Measurements from ENCODE around the gene NDST1. TPM values are rescaled to one million over a fixed set of nuclear protein-coding genes. Genes with fewer than 3 reads are reported as not detected.

Gene NDST1
- total RNA-seq, 1 donor from 2014 or later, result 112 TPM

- no peak for ATAC-seq
Measured at GRCh38 chr5:150489360-150490295, 18.3 kb upstream of the NDST1 start.

- ATAC-seq, result no peak
Measured at GRCh38 chr5:150490296-150490669, 17.6 kb upstream of the NDST1 start.

- ATAC-seq, result no peak
Measured at GRCh38 chr5:150490754-150491153, 17.2 kb upstream of the NDST1 start.

GRCh38 chr5:150491876-150492275 lies 16.1 kb upstream of the NDST1 start:
- ATAC-seq, result no peak

- ATAC-seq, result peak; percentile 92
Measured at GRCh38 chr5:150492621-150493020, 15.3 kb upstream of the NDST1 start.

- no peak for ATAC-seq
Measured at GRCh38 chr5:150496098-150496497, 11.8 kb upstream of the NDST1 start.

GRCh38 chr5:150496534-150496933 lies 11.4 kb upstream of the NDST1 start:
- ATAC-seq, result no peak

GRCh38 chr5:150497274-150497988 lies 10.5 kb upstream of the NDST1 start:
- ATAC-seq, result peak; percentile 92

GRCh38 chr5:150497989-150498317 lies 10.0 kb upstream of the NDST1 start:
- peak; percentile 31 for ATAC-seq

GRCh38 chr5:150498501-150498900 lies 9.4 kb upstream of the NDST1 start:
- no peak for ATAC-seq

- no peak for ATAC-seq
Measured at GRCh38 chr5:150498971-150499370, 9.0 kb upstream of the NDST1 start.

GRCh38 chr5:150499437-150499956 lies 8.4 kb upstream of the NDST1 start:
- ATAC-seq, result no peak

- ATAC-seq, result peak; percentile 65
Measured at GRCh38 chr5:150500328-150500841, 7.5 kb upstream of the NDST1 start.

GRCh38 chr5:150500905-150501304 lies 7.0 kb upstream of the NDST1 start:
- no peak for ATAC-seq

GRCh38 chr5:150502106-150502505 lies 5.8 kb upstream of the NDST1 start:
- peak; percentile 43 for ATAC-seq

- ATAC-seq, result no peak
Measured at GRCh38 chr5:150502847-150503246, 5.1 kb upstream of the NDST1 start.

- no peak for ATAC-seq
Measured at GRCh38 chr5:150503386-150503785, 4.5 kb upstream of the NDST1 start.

GRCh38 chr5:150503977-150504620 lies 3.8 kb upstream of the NDST1 start:
- ATAC-seq, result no peak

- ATAC-seq, result no peak
Measured at GRCh38 chr5:150505041-150505511, 2.9 kb upstream of the NDST1 start.

- ATAC-seq, result peak; percentile 18
Measured at GRCh38 chr5:150505816-150506215, 2.1 kb upstream of the NDST1 start.

GRCh38 chr5:150506571-150507473 lies 1.1 kb upstream of the NDST1 start:
- ATAC-seq, result no peak

GRCh38 chr5:150508277-150508640 lies 328 bp downstream of the NDST1 start:
- no peak for ATAC-seq

All from esophagus mucosa (tissue), 1 donor.